ENCODE measurements around the gene ZBTB42. TPM values are rescaled to one million over a fixed set of nuclear protein-coding genes. Genes with fewer than 3 reads are reported as not detected.
A peak's percentile ranks its signal among the peaks of the same experiment; 100 is the strongest.
"Not testable (repeated sequence)": the region's sequence is repeated elsewhere in the genome, so short reads cannot be mapped to it uniquely, and the experiment has no call there.

ZBTB42 gene
- polyA plus RNA-seq, 10 donors = 4.0 to 7.4 (median 6.2) TPM

DNA sequence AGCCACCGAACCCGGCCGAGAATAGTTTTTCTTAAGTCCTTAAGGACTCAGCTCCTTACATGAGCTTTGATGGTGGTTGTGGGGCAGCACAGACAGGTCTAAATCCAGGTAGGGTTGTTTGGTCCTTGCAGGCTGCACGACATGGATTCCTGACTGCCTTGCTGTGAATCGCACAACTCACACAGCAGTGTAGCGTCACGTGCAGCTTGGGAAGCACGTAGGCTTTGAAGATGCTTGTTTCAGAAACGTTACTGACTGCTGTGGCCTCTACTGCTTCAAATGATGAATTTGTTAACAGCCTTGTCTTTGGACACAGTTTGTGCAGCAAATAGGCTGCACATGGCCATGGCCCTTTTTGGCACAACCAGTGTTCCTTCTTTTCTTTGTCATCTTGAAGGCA lies 29.9 kb downstream of the ZBTB42 start:
- DNase-seq = no peak

DNA sequence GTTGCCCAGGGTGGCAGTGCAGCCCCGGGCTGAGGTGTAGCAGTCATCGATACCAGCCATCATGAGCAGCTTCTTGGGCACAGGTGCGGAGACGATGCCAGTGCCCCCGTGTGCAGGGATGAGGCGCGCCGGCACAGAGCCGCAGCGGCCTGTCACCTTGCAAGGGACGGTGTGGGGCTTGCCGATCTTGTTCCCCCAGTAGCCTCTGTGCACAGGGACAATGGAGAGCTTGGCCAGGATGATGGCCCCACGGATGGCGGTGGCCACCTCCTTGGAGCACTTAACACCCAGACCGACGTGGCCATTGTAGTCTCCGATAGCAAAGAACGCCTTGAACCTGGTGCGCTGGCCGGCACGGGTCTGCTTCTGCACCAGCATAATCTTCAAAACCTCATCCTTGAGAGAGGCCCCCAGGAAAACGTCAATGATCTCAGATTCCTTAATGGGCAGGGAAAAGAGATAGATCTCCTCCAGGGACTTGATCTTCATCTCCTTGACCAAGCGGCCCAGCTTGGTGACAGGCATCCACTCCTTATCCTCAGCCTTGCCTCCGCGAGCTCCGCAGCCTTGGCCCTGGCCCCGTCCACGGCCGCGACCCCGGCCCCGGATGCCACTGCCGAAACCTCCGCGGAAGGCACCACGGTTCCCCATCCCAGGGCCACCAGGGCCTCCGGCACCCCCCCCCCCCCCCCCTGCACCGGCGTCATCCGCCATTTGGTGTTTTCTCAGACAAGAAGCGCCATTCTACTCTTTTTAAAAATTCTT lies 35.5 kb downstream of the ZBTB42 start:
- not testable (repeated sequence) for DNase-seq

DNA sequence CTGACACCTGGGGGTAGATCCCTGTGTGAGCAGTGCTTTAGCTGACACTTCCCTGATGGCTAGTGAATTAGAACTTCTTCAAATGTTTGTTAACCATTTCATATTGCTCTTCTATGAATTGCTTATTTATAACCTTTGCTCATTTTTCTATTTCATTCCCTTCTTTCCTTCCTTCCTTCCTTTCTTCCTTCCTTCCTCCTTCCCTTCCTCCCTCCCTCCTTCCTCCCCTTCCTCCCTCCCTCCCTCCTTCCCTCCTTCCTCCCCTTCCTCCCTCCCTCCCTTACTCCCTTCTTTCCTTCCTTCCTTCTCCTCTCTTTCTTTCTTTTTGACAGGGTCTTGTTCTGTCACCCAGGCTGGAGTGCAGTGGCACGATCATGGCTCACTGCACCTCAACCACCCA lies 40.8 kb downstream of the ZBTB42 start:
- no peak for DNase-seq

DNA sequence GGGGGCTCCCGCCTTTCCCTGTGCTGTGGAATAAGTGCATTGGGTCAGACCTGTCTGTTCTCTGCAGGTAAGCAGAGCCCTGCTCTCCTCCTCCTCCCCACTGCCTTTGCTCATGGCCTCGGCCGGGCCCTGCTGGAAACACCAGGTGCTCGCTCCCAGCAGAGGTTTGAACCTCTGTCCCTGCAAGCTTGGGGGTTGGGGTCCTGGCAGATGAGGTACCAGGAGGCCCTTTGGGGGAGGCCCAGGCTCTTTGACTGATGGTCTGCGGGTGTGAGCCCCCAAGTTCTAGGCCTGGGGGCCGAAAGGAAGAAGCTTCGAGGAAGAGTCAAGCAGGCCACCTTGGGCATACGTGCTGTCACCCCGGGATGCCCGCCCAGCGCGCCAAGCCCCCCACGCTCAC lies 42.1 kb downstream of the ZBTB42 start:
- no peak for DNase-seq

DNA sequence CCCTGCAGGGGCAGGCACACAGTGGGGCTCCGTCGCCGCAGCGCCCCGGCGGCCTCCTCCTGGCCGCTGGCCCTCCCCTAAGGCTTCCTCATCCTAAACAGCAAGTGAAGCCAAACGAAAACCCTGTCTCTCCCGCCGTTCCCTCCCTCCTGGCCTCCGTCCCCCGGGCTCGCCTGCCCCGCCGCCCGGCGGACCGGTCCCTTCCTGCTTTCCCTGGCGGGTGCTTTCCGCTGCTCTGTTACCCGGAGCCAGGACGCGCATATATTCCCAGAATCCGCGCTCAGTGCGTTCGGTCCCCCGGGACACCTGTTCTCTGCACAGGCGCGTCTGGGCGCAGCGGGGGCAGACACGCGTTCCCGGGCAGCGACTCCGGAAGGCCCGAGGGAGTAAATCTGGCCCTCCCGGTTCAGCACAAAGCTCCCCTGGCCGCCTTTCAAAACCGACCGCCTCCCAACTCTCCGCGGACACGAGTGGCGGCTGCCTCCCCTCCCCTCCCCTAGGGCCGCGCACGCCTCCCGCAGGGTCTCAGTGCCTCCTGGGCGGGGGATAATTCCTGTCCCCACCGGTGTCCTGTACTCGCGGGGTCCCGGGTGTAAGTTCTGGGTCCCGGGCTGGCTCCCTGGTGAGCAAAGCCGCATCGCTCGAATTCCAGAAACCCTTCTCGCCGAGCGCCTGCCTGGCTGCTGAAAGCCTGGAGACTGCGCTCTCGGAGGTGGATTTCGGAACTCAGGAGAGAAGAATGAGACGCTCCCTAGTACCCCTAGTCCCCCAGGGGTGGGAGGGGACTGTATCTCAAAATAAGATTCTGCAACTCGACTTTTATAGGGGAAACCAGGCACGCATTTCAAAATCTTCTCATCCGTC lies 42.8 kb downstream of the ZBTB42 start:
- DNase-seq = peak in 1 of 3 donors; percentile 41

DNA sequence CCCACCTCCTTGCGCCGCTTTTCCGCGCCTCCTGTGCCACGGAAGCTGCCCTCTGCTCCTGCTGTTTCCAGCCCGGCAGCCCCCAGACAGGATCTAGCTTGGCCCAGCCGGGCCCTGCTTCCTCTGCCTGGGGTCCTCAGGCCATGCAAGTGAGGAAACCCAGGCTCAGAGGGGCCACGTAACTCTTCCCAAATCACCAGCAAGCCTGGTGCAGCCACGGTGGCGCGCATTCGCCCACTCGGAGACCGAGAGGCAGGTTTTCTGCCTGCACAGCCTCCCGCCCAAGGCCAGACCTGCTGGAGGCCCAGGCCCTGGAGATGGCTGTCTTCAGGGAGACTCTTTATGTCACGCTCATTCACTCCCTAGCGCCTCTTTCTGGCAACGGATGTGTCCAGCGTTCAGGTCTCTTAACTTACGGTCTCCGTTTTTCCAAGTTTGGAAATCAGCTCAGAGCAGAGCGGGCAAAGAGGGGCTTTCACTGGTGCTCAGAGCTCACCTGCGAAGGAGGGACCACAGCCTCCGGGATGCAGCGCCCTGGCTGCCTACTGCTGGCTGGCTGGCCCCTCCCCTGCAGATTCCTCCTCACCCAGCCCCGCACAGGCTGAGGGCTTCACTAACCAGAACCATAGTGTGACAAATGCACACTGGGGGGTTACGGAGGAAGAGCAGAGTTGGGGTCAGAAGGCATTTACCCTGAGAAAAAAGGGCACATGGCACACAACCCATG lies 43.6 kb downstream of the ZBTB42 start:
- no peak for DNase-seq

DNA sequence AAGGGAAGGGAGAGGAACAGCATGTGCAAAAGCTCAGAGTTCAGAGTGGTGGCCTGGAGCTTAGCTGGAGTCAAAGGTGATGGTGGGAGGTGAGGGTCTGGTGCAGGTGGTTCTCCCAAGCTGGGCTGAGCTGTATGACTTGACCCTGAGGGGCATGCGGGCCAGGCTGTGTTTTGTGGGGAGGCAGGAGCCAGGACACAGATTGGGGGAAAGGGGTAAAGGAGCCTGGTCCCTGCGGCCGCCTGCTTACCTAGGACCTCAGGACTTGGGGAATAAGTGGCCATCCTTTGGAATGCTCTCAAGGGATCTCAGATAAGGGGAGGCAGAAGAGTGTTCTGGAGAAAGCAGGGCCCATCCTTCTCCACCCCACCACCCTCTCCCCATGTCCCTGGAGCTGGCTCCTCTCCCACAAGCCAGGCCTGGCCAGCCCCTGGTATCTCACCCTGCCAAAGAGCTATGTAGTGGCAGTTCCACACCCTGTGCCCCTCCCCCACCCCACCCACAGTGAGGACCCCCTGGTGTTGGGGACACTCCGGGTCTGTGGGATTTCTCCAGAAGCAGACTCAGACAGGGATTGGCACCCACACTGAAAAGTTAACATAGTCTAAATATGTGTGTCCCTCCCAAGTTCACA lies 44.2 kb downstream of the ZBTB42 start:
- no peak for DNase-seq

DNA sequence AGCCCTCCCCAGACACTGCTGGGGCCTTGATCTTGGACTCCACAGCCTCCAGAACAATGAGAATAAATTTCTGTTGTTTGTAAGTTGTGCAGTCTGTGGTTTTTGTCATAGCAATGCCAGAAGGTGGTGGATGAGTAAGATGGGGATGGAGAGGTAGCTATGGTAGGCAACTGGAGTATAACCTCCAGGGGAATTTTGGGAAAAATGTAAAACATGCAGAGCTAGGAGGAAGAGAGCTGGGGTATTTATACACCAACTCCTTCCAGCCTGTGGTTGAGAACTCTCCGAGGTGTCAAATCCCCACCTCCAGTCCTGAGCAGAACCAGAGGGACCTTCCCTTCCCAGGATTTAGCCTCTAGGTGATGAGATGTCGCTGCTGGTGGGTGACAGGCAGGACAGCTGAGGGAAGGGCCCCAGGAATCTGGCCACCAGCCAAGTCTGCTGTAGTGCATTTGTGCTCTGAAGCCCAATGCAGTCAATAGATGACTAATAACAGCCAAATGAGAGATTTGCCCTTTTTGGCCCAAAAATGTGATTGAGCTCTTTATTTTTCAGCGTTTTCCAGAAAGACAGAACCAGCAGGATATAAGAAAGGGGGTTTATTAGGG lies 45.0 kb downstream of the ZBTB42 start:
- no peak for DNase-seq

DNA sequence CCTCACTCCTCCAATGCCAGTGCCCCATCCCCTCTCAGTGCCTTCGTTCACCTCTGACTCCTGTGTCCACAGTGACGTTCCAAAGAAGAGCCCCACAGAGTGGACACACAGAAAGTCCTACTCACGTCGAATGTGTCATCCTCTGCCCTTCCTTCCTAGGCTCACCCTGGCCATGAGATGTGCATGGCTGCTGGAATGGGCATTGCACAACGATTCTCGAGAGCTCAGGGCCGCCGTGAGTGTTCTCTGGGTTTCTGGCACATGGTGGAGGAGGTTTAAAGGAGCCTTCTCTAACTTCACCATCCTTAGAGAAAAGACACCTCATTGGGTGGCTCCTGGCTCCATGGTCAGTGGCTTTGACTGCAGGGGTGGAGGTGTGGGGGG lies 51.4 kb downstream of the ZBTB42 start:
- no peak for DNase-seq

Other genes starting within 250 kb of the ZBTB42 start
- 1 to 10 TPM; 3.9 to 8.7 (median 5.9) TPM for gene C14orf180, start 221.3 kb upstream of the ZBTB42 start, polyA plus RNA-seq (ENCODE audit: insufficient read length in 10 of 10)
- 1 to 10 TPM in 2 of 10 donors, under 1 TPM in 8; 0.39 to 1.7 (median 0.68) TPM for gene TMEM179, start 196.3 kb upstream of the ZBTB42 start, polyA plus RNA-seq (ENCODE audit: insufficient read length in 10 of 10)
- gene INF2, start 111.5 kb upstream of the ZBTB42 start, polyA plus RNA-seq (ENCODE audit: insufficient read length in 10 of 10) = 10 to 100 TPM; 31.6 to 57.0 (median 43.3) TPM
- 10 to 100 TPM; 29.1 to 87.2 (median 57.4) TPM for gene ADSS1, start 76.9 kb upstream of the ZBTB42 start, polyA plus RNA-seq (ENCODE audit: insufficient read length in 10 of 10)
- gene SIVA1, start 48.0 kb upstream of the ZBTB42 start, polyA plus RNA-seq (ENCODE audit: insufficient read length in 10 of 10) = 10 to 100 TPM; 48.4 to 90.0 (median 70.7) TPM
- gene AKT1, start 5.4 kb upstream of the ZBTB42 start, polyA plus RNA-seq (ENCODE audit: insufficient read length in 10 of 10) = 100 to 1,000 TPM; 136 to 198 (median 172) TPM
- 1 to 10 TPM; 1.1 to 5.4 (median 2.5) TPM for gene CEP170B, start 64.2 kb downstream of the ZBTB42 start, polyA plus RNA-seq (ENCODE audit: insufficient read length in 10 of 10)
- 1 to 10 TPM; 3.6 to 8.7 (median 4.8) TPM for gene PLD4, start 123.8 kb downstream of the ZBTB42 start, polyA plus RNA-seq (ENCODE audit: insufficient read length in 10 of 10)
- 10 to 100 TPM in 9 of 10 donors, 1 to 10 TPM in 1; 4.1 to 22.2 (median 16.0) TPM for gene AHNAK2, start 177.3 kb downstream of the ZBTB42 start, polyA plus RNA-seq (ENCODE audit: insufficient read length in 10 of 10)
- gene CLBA1, start 184.7 kb downstream of the ZBTB42 start, polyA plus RNA-seq (ENCODE audit: insufficient read length in 10 of 10) = 1 to 10 TPM; 2.6 to 6.7 (median 4.4) TPM
- gene CDCA4, start 220.0 kb downstream of the ZBTB42 start, polyA plus RNA-seq (ENCODE audit: insufficient read length in 10 of 10) = 10 to 100 TPM; 11.0 to 29.9 (median 16.7) TPM

Measured in muscle of back (tissue), 11 donors.